ENCODE measurements around the gene SEMG2.

- TF ChIP-seq CTCF (IDR thresholded peaks at IDR 0.05) (no peak), EZH2 (IDR thresholded peaks at IDR 0.05; ENCODE audit: borderline replicate concordance, insufficient read depth, low read depth, low read length, poor library complexity, severe bottlenecking) (no peak)
Measured at GRCh38 chr20:45253261-45253660, 32.1 kb downstream of the SEMG2 start.

Measured in B cell (primary cell).